Activated naive CD8-positive, alpha-beta T cell treated with anti-CD3 and anti-CD28 coated beads for 36 hours (primary cell): ENCODE results near the gene MCTP2. TPM values are rescaled to one million over a fixed set of nuclear protein-coding genes. Genes with fewer than 3 reads are reported as not detected.

Experiments
- DNase-seq: peaks from one replicate; pipeline ENCODE4 v3.0.0; 2021
- H3K27ac Mint-ChIP-seq: one replicate; pipeline ENCODE4 v1.8.0; 2022; ENCODE audit warnings: mild to moderate bottlenecking, moderate library complexity, mixed read lengths
- H3K27me3 Mint-ChIP-seq: one replicate; pipeline ENCODE4 v1.8.0; 2022; ENCODE audit warnings: mild to moderate bottlenecking, mixed read lengths
- H3K36me3 Mint-ChIP-seq: one replicate; pipeline ENCODE4 v1.8.0; 2021; ENCODE audit warnings: mild to moderate bottlenecking, mixed read lengths
- H3K4me1 Mint-ChIP-seq: one replicate; pipeline ENCODE4 v1.8.0; 2021; ENCODE audit warnings: mixed read lengths
- H3K4me3 Mint-ChIP-seq: one replicate; pipeline ENCODE4 v1.8.0; 2022; ENCODE audit warnings: mild to moderate bottlenecking, moderate library complexity, mixed read lengths
- H3K9me3 Mint-ChIP-seq: one replicate; pipeline ENCODE4 v1.8.0; 2022; ENCODE audit warnings: mixed read lengths
- total RNA-seq, 2 experiments: library from RNA; stranded (reverse); gene quantifications; one replicate each; pipeline ENCODE4 v1.2.3, GENCODE V29; 2021

MCTP2 gene
- total RNA-seq, 2 experiments from 2014 or later = 12.1 to 12.6 TPM

DNA sequence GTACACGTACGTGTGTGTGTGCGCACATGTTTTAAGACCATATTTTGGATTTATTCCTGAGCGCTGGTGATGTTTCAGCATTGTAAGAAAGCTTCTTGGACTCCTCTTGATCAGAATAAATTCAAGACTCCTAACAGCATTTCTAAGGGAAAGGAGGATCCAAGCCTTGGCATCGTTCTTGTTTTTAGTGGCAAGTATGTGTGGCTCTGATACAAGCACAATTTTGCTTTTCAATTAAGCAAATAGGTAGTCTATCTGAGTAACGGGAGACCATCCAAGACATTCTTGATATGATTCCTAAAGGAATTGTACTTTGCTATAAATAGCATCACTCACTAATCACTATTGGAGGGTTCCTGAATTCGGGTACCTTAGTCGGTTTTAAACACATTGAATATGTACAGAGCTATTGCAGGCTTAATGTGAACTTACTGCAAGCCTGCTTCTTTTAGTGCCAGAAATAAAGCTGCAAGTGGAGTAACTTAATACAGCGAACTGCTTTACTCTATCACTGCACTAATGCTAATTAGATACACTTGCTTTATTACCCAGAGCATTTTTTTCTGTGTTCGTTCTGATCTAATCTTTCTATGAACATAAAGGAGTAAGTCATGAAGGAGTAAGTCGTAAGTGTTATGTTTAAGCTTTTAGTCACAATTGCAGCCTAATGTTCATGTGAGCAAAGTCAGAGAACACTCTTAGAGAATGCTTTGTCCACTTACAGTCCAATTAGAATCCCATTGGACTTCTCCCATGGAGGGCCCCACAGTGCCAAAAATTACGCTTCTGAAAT is 186.3 kb downstream of the MCTP2 start:
- Mint-ChIP-seq H3K4me1 (no peaks in the 10 kb centered on the region), H3K36me3 (peaks cover 26% of the 10 kb centered on the region), H3K27ac (no peak overlapping the region), H3K4me3 (no peak overlapping the region), H3K9me3 (no peaks in the 10 kb centered on the region), H3K27me3 (no peaks in the 10 kb centered on the region)
- DNase-seq = no peak

DNA sequence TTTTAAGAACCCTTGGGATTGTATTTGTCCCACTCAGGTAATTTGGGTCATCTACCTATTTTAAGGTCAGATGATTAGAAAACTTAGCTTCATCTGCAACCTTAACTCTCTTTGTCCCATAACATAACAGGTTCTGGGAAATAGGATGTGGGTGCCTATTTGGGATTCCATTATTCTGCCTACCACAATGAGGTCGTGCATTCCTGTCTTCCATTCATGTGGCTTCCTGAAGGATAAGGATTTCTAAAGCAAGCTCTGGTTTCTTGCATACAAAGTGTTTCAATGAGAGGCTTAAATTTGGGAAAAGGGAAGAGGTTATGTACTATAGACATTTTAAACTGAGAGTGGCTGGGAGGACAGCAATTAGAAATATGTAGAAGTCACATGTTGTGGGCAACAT is 190.3 kb downstream of the MCTP2 start:
- Mint-ChIP-seq H3K36me3 (peaks cover 28% of the 10 kb centered on the region), H3K9me3 (no peaks in the 10 kb centered on the region), H3K27ac (no peak overlapping the region), H3K4me1 (no peaks in the 10 kb centered on the region), H3K27me3 (no peaks in the 10 kb centered on the region), H3K4me3 (no peak overlapping the region)
- DNase-seq = no peak

DNA sequence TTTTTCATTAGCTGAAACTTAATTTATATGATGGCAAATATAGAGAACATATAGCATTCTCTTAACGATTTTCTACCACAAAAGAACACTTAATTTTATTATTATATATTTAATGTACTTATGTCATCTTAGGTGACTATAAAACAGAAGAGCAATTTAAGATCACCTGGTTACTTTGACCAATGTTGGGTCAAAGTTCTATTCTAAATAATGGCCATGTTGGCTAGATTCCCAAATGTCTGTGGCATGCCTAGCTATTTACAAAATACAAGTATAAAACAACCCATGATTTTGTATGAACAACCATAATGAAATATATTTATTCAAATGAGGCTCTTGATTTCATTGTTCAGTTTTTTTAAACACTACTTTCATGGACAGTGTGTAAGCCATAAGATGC is 200.9 kb downstream of the MCTP2 start:
- H3K36me3 Mint-ChIP-seq = peaks cover 5% of the 10 kb centered on the region
- H3K27ac Mint-ChIP-seq = no peak overlapping the region
- no peaks in the 10 kb centered on the region for H3K9me3 Mint-ChIP-seq
- no peaks in the 10 kb centered on the region for H3K4me1 Mint-ChIP-seq
- no peak for DNase-seq
- no peak overlapping the region for H3K4me3 Mint-ChIP-seq
- no peaks in the 10 kb centered on the region for H3K27me3 Mint-ChIP-seq

DNA sequence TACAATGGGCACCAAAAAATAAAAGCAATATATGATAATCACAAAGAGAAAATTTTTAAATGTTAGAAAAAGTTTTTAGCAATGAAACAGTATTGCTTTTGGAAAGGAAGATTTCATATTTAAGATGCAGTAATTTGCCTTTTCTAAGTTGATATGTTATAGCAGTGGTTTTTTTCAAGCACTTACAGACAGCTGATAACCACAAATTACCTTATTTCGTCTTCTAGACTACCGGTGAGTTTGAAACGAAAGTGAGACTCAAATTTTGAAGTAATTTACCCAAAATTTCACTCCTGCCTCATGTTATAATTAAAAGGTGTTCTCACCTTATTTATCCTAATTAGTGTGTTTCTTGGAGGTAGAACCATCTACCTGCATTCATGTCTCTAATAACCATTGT is 207.8 kb downstream of the MCTP2 start:
- H3K27ac Mint-ChIP-seq = no peak overlapping the region
- H3K4me3 Mint-ChIP-seq = no peak overlapping the region
- H3K4me1 Mint-ChIP-seq = no peaks in the 10 kb centered on the region
- no peaks in the 10 kb centered on the region for H3K9me3 Mint-ChIP-seq
- H3K27me3 Mint-ChIP-seq = no peaks in the 10 kb centered on the region
- H3K36me3 Mint-ChIP-seq = peaks cover 7% of the 10 kb centered on the region
- no peak for DNase-seq

DNA sequence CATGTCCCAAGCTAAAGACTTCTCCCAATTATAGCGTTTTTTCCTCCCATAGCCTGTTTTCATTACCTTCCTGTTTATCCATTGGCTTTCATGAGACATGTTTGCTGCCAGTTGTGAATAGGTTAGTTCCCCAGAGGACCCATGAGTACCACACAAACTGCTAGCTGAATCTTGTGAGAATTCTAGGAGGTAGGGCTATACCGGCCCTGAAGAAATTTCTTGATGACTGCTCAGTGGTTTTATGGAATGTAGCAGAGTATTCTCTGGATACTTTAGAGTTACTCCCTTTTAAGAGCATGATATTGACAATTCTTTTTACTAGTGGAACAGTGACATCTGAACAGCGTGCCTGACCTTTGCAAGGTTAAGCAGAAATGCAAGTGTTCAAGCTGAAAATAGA is 210.4 kb downstream of the MCTP2 start:
- no peaks in the 10 kb centered on the region for H3K4me1 Mint-ChIP-seq
- no peak overlapping the region for H3K4me3 Mint-ChIP-seq
- no peaks in the 10 kb centered on the region for H3K9me3 Mint-ChIP-seq
- H3K36me3 Mint-ChIP-seq = peaks cover 10% of the 10 kb centered on the region
- H3K27ac Mint-ChIP-seq = no peak overlapping the region
- H3K27me3 Mint-ChIP-seq = no peaks in the 10 kb centered on the region
- no peak for DNase-seq

DNA sequence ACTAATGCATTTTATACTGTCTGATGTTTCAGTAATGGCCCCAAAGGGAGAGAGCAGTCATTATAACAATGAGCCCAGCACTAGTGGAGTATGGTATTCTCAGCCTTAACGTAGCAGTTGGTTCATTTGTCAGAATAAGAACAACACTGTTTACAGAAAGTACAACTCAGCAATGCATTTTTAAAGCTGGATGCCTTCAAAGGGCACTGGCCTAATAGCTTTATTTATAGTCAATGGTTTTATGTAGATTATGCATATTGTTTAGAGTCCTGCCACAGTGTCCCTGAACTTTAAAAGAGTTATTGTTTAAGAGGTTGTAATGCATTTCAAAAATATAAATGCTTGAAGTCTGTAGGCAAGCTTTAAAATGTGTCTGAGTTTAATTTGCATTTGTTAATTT is 211.1 kb downstream of the MCTP2 start:
- no peak for DNase-seq
- Mint-ChIP-seq H3K4me1 (no peaks in the 10 kb centered on the region), H3K36me3 (peaks cover 12% of the 10 kb centered on the region), H3K9me3 (no peaks in the 10 kb centered on the region), H3K4me3 (no peak overlapping the region), H3K27ac (no peak overlapping the region), H3K27me3 (no peaks in the 10 kb centered on the region)

DNA sequence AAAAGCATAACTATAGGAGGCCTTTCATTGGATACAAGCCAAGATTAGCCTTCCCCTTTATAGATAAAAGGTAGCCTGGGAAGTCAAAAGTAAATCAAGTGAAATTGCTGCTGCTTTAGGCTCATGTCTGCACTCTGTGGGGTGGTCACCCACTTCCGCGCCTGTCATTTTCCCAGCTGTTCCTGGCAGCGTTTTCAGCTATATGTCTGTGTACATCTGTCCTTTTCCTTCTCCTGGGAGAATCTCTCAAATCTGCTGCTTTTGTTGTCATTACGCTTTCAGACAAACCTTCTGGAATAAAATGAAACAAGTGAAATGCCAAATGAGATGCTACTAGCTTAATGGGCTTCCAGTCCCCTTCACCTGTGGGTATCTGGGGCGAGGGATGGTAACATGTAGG is 211.8 kb downstream of the MCTP2 start:
- no peaks in the 10 kb centered on the region for H3K9me3 Mint-ChIP-seq
- no peaks in the 10 kb centered on the region for H3K27me3 Mint-ChIP-seq
- peaks cover 12% of the 10 kb centered on the region for H3K36me3 Mint-ChIP-seq
- no peak for DNase-seq
- H3K27ac Mint-ChIP-seq = no peak overlapping the region
- no peaks in the 10 kb centered on the region for H3K4me1 Mint-ChIP-seq
- no peak overlapping the region for H3K4me3 Mint-ChIP-seq

DNA sequence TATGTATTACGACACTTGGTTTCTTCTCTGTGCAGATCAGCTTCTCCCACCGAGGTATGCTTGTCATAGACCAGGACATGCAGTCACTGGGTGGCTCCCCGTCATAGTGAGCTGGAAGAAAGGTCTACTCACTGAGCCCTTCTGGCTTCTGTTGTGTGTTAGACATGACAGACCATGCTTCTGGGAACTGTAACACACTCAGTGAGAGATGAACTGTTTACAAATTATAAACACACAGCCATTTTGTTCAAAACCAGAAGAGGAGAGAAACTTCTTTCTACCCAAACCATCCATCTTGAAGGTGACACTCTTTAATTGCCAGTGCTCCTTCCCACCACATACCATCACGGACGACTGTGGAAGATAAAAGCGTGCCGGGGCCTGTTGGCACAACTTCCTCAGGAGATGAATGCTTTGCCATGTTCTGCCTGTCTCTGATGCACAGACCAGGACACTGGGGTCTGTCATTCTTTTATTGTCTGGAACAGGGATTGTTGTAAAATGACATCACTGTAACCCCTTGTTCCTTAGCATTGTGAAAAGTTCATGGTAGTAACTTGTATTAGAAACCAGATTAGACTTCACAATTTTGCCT is 214.3 kb downstream of the MCTP2 start:
- Mint-ChIP-seq H3K36me3 (peaks cover 14% of the 10 kb centered on the region), H3K4me1 (no peaks in the 10 kb centered on the region), H3K27ac (no peak overlapping the region), H3K27me3 (no peaks in the 10 kb centered on the region), H3K4me3 (no peak overlapping the region), H3K9me3 (no peaks in the 10 kb centered on the region)
- no peak for DNase-seq

DNA sequence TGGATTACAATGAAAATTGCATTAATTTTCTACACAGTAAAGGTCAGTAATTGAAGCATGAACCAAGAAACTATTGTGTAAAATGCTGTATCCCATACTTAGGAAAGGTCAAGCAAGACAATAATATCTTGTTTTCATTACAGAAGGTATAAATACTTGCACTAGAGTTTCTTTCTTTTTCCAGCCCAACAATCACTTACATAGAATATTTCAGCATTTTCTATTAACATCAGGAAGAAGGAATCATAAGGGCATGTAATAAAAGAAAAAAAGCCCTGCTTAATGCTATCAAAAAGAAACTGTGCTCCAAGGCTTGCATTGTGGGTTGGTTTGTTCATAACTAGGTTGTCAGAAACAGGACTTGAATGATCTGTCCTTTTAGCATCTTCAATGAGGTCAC is 215.1 kb downstream of the MCTP2 start:
- DNase-seq = no peak
- Mint-ChIP-seq H3K4me1 (no peaks in the 10 kb centered on the region), H3K4me3 (no peak overlapping the region), H3K36me3 (peaks cover 10% of the 10 kb centered on the region), H3K27ac (no peak overlapping the region), H3K27me3 (no peaks in the 10 kb centered on the region), H3K9me3 (no peaks in the 10 kb centered on the region)

DNA sequence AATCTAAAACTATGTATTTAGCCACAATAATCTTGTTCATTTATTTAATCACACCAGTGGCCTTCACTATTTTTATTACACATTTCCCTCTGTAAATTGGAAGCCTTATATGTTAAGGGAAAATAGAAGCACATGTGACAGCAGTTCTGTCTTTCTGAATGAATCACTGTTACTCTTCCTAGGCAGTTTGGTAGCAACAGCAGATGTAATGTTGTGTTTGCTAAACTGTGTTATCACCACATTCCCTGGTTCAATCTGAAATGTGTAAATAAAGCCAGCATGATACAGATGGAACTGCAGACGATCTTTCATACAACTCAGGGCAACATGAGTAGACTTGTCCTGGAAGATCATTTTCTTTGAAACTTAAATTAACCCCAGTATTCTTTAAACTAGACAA is 220.1 kb downstream of the MCTP2 start:
- H3K9me3 Mint-ChIP-seq = no peaks in the 10 kb centered on the region
- DNase-seq = no peak
- H3K4me3 Mint-ChIP-seq = no peak overlapping the region
- H3K27ac Mint-ChIP-seq = no peak overlapping the region
- H3K27me3 Mint-ChIP-seq = no peaks in the 10 kb centered on the region
- H3K36me3 Mint-ChIP-seq = peaks cover 4% of the 10 kb centered on the region
- H3K4me1 Mint-ChIP-seq = no peaks in the 10 kb centered on the region

DNA sequence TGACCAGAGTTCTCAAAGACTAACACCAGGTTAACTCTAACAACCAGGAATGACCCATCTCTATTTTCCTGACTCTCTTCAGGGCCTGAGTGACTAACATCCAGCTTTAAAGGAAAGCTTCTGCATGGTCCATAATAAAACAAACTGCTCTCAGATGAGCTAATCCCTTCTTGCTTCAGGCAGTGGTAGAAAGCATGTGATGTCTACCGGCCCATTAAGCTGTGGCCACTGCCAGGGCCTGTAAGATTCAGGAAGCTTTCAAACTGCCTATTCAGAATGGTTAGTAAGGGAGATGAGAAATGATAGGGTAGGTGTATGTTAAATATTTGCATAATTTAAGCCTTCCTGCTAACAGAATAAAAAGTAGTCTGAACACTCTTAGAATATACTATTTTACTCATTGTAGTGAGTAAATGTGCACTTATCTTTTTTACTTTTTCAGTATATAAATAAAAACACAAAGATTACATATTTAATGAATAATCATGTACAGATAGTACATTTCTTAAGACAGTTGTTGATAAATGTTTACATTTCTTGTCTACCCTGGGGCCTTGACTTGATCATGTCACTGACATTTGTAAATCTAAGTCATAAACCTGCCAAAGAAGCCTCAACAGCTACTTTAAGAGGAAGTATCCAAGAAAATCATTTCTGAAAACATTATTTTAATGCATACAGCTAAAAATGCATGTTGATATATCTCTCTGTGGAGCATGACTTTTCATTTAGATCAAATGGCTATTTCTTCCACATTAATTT is 222.0 kb downstream of the MCTP2 start:
- Mint-ChIP-seq H3K27ac (no peak overlapping the region), H3K9me3 (no peaks in the 10 kb centered on the region), H3K4me1 (no peaks in the 10 kb centered on the region), H3K27me3 (no peaks in the 10 kb centered on the region), H3K4me3 (no peak overlapping the region), H3K36me3 (peaks cover 7% of the 10 kb centered on the region)
- DNase-seq = no peak

DNA sequence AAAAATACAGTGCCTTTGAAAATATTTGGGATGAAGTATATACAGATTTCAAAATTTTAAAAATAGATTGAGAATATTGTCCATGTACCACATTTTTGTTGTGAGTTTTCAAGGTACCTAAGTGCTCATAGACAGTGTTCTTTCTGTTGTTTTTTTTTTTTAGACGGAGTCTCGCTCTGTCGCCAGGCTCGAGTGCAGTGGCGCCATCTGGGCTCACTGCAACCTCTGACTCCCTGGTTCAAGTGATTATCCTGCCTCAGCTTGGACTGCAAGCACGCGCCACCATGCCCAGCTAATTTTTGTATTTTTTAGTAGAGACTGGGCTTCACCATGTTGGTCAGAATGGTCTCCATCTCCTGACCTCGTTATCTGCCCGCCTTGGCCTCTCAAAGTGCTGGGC is 223.9 kb downstream of the MCTP2 start:
- Mint-ChIP-seq H3K36me3 (peaks cover 14% of the 10 kb centered on the region), H3K4me3 (no peak overlapping the region), H3K27ac (no peak overlapping the region), H3K9me3 (no peaks in the 10 kb centered on the region), H3K4me1 (no peaks in the 10 kb centered on the region), H3K27me3 (no peaks in the 10 kb centered on the region)
- no peak for DNase-seq

DNA sequence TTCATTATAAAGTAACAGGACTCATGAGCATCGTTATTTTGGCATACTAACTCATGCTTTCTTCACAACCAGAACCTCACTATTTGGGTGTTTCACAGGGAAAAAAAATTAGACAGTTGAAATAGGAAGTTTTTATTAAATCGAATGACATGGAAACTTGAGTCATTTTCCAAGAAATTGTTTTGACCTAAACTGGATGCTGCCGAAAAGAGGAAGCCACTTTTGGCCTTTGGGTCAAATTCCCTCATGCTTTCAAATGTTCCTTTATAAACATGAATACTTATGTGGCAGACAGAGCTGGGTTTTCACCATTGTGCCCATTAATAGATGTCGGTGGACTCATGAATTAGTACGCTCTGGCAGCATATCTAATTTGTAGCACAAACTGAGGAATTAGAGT is 224.9 kb downstream of the MCTP2 start:
- Mint-ChIP-seq H3K9me3 (no peaks in the 10 kb centered on the region), H3K4me3 (no peak overlapping the region), H3K4me1 (no peaks in the 10 kb centered on the region), H3K27me3 (no peaks in the 10 kb centered on the region), H3K36me3 (peaks cover 16% of the 10 kb centered on the region), H3K27ac (no peak overlapping the region)
- no peak for DNase-seq

DNA sequence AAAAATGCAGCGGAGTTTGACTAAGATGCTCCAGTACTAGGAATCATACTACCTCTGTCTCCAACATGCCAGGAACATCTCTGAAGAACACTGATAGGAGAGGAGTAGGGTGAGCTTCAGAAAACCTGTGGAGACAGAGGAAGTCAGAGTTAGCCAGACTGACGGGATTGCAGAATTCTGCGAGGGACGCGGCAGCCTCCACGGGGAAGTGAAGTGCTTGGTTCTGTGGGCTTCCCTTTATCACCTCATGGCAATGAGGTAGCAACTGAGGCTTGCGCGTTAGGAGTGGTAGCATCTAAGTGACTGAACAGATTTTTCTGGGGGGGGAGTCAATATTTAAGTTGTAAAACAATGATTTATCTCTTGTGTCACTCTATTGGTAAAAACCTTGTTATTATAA is 226.3 kb downstream of the MCTP2 start:
- no peaks in the 10 kb centered on the region for H3K4me1 Mint-ChIP-seq
- no peaks in the 10 kb centered on the region for H3K27me3 Mint-ChIP-seq
- no peak overlapping the region for H3K27ac Mint-ChIP-seq
- DNase-seq = no peak
- H3K9me3 Mint-ChIP-seq = no peaks in the 10 kb centered on the region
- no peak overlapping the region for H3K4me3 Mint-ChIP-seq
- peaks cover 19% of the 10 kb centered on the region for H3K36me3 Mint-ChIP-seq

DNA sequence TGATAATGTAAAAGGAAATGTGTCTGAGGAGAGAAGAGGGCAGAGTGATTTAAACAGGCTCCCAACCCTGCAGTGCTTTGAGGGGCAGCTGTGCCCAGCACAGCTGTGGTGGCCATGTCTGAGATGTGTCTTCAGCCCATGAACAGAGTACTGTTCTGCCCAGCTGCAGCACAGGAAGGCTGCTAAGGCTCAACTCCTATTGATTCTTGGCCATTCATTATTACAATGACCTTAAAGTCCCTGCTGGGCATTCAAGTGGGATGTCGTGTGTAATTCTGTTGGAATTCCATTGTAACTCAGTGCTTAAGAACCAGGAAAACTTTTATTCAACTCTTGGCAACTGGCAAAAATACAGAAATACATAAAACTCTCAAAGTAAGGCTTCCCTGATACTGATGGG is 229.3 kb downstream of the MCTP2 start:
- H3K9me3 Mint-ChIP-seq = no peaks in the 10 kb centered on the region
- DNase-seq = no peak
- no peaks in the 10 kb centered on the region for H3K4me1 Mint-ChIP-seq
- H3K36me3 Mint-ChIP-seq = peaks cover 19% of the 10 kb centered on the region
- no peak overlapping the region for H3K27ac Mint-ChIP-seq
- no peaks in the 10 kb centered on the region for H3K27me3 Mint-ChIP-seq
- no peak overlapping the region for H3K4me3 Mint-ChIP-seq

DNA sequence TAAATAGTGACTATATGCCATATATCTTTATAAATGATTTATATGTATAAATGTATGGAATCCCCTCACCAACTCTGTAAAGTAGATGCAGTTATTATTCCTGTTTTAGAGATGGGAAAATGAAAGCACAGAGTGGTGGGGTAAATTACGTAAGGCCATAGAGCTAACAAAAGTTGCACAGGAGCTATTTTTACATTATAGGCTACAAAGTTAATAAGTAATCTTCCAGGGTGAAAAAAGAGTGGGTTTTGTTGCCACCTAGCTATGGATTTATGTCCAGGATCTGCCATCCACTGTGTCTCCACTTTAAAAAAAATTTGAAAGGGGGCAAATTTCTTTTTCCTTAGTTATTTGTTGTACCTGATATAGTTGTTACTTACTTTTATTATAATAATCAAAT is 235.7 kb downstream of the MCTP2 start:
- Mint-ChIP-seq H3K27ac (no peak overlapping the region), H3K9me3 (no peaks in the 10 kb centered on the region), H3K27me3 (no peaks in the 10 kb centered on the region), H3K4me1 (no peaks in the 10 kb centered on the region), H3K4me3 (no peak overlapping the region), H3K36me3 (peaks cover 7% of the 10 kb centered on the region)
- no peak for DNase-seq
